HG03442 (cell line): Measurements from ENCODE around the gene ST3GAL3.

Experiments used
- ATAC-seq: cut with Tn5 transposase; IDR thresholded peaks from one replicate; pipeline ENCODE4 v1.9.1; 2021; ENCODE audit warnings: mild to moderate bottlenecking, moderate library complexity; ENCODE audit not compliant: unreplicated experiment

ST3GAL3 gene

DNA sequence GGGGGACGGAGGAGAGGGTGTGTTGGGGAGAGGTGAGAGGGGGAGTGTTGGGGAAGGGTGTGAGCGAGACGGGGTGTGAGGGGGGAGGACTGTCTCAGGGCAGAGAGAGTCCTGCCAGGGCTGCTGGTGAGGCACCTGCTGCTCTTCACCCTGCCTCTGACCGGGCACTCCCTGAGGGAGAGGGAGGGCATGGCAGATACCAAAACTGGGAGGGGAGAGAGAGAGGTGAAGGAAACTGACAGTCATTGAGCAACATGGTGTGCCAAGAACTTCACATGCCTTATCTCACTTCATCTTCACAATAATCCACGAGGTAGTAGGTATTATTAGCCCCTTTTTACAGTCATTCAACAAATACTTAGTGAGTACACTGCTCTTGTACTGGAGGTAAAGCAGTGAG, 164.9 kb downstream of the ST3GAL3 start:
- ATAC-seq: no peak

DNA sequence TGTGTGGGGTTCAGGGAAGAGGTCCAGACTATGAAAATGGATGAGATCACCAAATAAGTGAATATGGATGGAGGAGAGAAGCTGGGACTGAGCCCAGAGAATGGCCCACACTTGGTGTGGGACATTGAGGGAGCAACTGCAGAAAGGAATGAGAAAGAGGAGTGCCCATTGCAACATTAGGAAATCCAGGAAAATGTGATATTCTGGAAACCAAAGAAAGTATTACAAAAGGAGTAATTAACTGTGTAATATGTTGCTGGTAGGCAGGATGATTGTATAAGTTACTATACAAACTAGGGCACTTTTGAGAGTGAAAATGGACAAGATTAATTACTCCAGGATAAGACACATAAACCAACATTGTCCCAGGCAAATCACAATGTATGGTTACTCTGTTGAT, 166.5 kb downstream of the ST3GAL3 start:
- no peak for ATAC-seq

GRCh38 chr1:43874716-43875115, 167.4 kb downstream of the ST3GAL3 start:
- ATAC-seq: no peak

DNA sequence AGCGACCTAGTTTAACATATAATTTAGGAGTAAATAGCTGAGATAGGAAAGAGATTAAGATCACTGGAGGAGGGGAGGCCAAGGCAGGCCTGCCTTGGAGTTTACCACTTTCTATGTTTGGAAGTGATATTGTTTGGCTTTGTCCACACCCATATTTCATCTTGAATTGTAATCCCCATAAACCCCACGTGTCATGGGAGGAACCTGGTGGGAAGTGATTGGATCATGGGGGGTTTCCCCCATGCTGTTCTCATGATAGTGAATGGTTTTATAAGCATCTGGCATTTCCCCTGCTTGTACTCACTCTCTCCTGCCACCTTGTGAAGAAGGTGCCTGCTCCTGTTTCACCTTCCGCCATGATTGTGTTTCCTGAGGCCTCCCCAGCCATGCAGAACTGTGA, 168.0 kb downstream of the ST3GAL3 start:
- ATAC-seq: no peak

GRCh38 chr1:43877101-43877500, 169.8 kb downstream of the ST3GAL3 start:
- no peak for ATAC-seq

GRCh38 chr1:43878440-43878839, 171.1 kb downstream of the ST3GAL3 start:
- ATAC-seq: no peak

GRCh38 chr1:43878854-43879253, 171.5 kb downstream of the ST3GAL3 start:
- no peak for ATAC-seq

DNA sequence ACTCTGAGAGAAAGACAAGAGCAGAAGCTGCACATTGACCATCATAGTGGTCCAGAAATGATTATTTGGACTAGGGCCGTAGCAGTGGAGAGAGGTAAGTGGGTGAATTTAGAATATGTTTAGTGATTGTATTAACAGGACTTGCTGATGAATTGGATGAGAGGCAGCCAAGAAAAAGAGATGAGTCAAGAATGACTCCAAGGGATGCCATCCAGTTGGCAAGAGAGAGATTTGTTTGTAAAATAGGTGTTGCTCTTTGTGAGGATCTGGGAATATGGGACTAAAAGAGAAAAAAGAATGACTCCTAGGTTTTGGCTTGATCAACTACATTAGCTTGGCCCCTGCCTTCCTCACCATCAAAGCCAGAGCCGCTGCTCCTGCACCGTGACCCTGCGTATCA, 172.1 kb downstream of the ST3GAL3 start:
- no peak for ATAC-seq

GRCh38 chr1:43879996-43880395, 172.7 kb downstream of the ST3GAL3 start:
- ATAC-seq: no peak

- no peak for ATAC-seq
Observed at GRCh38 chr1:43880604-43881003, 173.3 kb downstream of the ST3GAL3 start.

DNA sequence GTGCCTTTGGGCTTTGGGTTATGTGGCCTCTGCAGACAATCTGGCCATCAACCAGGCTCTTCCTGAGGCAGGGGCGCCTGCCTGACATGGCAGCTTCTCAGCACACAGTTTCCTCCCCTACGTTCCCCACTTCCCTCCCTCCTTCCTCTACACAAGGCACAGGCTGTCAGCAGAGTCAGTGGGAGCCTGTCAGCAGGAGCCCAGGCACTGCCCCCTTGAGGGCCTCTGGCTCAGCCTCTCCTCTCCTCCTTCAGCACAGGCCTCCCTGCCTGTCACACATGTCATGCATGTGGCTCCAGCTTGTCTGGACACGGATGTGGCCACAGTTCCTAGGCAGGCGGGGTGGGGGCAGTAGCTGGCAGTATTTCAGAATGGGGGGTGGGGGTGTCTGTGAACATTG, 174.1 kb downstream of the ST3GAL3 start:
- no peak for ATAC-seq

DNA sequence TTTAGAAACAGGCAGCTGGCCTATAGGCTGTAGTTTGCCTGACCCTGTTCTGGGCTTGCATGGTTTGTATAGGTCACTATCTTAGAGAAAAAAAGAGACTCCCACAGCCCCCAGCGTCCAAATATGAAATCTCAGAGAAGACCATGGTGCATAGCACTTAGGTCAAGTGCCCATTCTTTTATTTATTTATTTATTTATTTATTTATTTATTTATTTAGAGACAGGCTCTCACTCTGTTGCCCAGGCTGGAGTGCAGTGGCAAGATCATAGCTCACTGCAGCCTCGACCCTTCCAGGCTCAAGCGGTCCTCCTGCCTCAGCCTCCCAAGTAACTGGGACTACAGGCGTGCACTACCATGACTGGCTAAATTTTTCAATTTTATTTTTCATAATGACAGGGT, 175.4 kb downstream of the ST3GAL3 start:
- ATAC-seq: no peak

GRCh38 chr1:43883321-43883720, 176.0 kb downstream of the ST3GAL3 start:
- ATAC-seq: no peak

GRCh38 chr1:43885279-43885801, 178.0 kb downstream of the ST3GAL3 start:
- ATAC-seq: no peak

DNA sequence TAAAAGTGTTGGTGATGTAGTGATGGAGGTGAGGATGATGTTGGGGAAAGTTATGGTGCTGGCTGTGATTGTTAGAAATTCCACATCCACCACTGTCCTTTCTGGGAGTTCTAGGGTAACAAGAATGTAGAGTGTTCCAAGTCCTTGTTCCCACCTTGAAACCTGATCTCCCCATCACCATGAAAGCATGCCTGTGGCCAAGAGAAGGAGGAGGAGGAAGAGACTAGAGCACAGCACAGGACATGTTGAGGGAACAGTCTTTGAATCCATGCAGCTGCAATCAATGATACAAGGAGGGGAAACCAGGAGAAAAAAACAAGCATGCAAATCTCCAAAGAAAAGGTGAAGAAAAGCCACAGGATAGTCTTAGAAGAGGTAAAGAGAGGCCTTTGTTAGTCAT, 180.4 kb downstream of the ST3GAL3 start:
- no peak for ATAC-seq

GRCh38 chr1:43890815-43891214, 183.5 kb downstream of the ST3GAL3 start:
- no peak for ATAC-seq

DNA sequence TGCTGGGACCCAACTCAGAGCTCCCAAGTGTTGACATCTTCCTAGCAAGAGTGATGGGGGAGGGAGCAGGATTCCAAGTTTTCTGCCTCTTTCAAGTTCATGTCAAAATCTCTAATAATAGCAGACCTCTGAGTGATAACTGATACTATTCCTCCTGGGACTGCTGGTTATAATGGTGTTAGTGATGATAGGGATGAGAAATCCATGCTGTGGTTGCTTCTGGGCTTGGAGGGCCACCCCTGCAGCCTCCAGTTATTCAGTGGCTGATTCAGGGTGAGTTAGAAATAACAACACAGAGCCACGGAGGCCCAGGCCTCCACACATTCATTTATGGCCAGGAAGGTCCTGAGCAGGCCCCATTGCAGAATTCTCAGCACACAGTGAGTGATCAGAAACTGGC, 185.7 kb downstream of the ST3GAL3 start:
- no peak for ATAC-seq

- ATAC-seq: no peak
Observed at GRCh38 chr1:43898981-43899380, 191.6 kb downstream of the ST3GAL3 start.

DNA sequence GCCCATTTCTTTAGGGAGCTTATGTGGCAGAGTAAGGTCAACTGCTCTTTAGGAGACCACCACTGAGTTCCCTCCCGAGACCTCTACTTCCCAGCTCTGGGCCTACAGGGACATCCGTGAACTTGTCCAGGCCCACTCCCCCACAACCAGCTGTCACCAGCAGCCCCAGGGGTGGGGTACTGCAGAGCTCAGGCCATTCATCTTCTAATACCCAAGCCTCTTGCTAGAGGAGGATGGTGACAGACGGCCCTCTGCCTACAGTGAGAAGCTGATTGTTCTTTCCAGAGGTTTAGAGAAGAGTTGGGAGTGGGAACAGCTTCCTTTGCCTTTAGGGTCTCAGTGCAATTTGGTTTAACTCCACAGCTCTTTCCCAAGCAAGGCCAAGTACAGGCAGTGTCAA, 193.1 kb downstream of the ST3GAL3 start:
- ATAC-seq: no peak

DNA sequence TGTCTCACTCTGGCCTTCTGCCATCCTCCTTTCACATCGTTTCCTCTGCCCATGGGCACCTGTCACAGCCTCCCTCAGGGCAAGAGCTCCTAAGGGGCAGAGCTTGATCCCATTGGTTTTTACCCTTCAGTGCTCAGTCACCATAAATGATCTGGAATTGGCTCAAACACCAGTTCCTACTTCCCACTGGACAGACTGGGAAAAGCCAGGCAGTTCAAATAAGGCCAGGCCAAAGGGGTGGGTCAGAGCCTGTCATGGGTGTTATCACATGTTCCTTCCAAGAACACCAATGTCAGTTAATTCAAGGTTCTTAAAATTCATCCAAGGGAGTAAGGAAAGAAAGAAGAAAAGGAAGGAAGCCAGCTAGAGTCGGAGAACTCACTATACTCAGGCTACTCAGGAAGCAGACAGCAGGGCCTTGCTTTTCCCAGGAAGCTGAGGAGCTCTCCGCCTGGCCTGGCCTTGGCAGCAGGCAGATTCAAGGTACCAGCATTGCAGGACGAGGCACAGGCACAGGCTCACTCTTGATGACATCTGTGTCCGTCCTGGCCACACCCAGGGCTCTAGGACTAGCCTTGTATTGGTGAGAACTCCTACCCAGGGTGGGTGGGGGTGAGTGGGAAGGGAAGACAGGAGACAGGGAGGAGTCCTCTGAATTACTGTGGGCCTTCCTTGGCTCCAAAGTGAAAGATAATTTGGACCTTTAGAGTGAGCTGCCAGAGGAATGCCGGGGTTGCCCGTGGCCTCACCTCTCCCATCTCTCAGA, 194.0 kb downstream of the ST3GAL3 start:
- no peak for ATAC-seq

GRCh38 chr1:43902058-43902831, 194.9 kb downstream of the ST3GAL3 start:
- ATAC-seq: no peak
